Activated effector memory CD4-positive, alpha-beta T cell treated with Interleukin-2 at 50 U/mL for 16 hours (primary cell): Measurements from ENCODE around the gene MDM1.

Experiments used
- DNase-seq: peaks from one replicate; pipeline ENCODE4 v3.0.0-alpha.2; 2020

The MDM1 gene

DNA sequence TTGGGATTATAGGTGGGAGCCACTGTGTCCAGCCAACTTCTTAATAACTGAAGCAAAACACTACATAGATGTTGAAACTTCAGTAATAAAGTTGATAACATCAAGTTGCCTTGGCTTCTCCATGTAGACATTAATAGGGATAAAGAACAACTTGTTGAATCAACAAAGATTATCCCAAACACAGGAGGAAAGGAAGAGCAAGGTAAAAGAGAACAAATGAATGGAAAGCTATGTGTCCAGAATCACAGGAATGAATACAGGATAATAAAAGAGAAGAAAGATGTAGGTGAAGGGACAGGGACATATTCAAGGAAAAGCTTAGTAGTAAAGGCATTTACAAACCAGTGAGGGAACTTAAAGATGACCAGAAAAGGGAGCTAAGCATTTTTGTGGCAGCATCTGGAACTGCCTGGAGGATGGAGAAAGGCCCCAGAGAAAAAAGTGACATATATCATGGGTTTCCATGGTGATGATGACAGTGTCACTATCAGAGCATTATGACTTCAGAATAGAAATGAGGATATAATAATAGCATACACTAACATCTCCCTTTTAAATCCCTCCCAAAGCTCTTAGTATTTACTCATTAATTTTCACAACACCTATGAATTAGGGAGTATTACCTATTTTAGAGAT is 24.0 kb upstream of the MDM1 start:
- no peak for DNase-seq

DNA sequence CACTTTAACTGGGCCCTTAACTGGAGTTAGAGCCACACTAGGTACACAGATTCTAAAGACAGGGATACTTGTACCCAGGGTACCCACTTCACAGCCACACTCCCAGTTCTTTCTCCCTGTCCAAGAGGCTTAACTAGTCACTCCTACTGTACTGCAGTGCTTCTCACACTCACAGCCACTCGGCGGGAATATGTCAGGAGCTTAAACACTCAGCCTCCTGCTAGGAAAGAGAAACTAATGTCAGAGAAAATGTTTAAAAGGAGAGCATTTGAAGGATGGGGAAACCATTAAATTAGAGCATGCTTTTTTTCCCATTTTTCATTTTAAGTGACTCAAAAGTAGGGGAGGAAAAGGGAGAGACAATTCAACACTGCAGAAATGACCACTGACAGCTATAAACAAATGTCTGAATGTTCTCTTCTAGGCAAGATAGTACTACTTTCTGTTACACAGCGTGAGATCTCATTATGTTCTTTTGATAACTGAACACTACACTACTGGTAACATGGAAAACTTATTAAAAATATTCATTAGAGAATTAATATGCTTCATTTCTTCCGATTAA is 22.9 kb upstream of the MDM1 start:
- DNase-seq: no peak

DNA sequence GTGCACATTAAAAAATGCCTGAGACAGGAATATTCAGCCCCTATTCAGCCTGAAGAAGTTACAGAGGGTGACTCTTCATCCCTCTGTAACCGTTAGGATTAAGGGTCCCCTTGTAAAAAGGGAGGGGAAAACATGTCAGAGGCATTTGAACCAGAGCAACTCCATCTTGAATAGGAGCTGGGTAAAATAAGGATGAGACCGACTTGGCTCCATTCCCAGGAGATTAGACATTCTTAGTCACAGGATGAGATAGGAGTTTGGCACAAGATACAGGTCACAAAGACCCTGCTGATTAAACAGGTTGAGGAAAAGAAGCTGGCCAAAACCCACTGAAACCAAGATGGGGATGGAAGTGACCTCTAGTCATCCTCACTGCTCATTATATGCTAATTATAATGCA is 19.9 kb upstream of the MDM1 start:
- DNase-seq: no peak

DNA sequence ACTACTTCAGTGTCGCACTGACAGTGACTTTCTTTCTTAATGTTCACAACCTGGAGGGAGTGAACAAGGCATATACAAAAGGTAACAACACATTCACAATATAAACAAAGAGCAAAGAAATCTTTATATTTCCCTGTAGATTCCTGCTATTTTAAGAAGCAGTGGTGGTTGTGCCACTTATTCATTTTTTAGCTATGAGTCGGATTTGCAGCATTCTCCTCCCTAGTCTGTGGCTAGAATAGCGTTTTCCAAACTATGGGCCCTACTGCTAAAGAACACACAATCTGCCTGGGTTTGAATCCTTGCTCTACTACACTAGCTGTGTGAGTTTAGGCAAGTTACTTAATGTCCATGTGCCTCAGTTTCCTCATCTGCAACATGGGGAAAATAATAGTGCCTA is 18.6 kb upstream of the MDM1 start:
- no peak for DNase-seq

DNA sequence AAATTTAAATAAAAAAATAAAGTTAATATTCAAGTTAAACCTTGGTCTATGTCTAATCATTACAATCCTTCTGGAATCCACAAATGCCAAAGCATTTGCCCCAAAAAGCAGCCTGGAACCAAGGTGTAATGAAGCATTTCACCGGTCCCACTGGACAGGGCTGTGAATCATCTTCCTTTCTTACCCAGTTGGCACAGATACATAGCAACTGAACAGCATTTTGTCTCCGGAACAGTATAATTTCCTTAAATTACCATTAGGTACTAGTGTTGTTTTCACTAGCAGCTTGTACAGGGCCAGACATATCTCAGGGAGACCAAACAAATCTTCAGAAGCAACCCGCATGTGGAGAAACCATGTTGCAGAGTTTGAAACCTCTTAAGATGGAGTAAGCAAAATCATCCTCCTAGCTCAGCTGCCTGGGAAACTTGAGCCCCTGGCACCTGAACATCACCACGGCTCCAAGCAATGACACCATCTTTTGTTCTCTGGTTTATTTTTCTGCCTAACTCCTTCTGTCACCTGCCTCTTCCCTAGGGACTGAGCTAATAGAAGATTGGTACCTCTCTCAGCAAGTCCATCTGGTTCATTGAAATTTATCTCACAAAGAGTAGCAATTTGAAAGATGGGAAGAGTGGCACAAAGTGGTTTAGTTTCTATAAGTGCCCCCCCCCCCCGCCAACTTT is 17.9 kb upstream of the MDM1 start:
- DNase-seq: no peak

GRCh38 chr12:68349220-68349621 is 17.1 kb upstream of the MDM1 start:
- DNase-seq: no peak

- no peak for DNase-seq
Measured at GRCh38 chr12:68348419-68348818, 16.3 kb upstream of the MDM1 start.

- DNase-seq: no peak
Measured at GRCh38 chr12:68345763-68346162, 13.6 kb upstream of the MDM1 start.

DNA sequence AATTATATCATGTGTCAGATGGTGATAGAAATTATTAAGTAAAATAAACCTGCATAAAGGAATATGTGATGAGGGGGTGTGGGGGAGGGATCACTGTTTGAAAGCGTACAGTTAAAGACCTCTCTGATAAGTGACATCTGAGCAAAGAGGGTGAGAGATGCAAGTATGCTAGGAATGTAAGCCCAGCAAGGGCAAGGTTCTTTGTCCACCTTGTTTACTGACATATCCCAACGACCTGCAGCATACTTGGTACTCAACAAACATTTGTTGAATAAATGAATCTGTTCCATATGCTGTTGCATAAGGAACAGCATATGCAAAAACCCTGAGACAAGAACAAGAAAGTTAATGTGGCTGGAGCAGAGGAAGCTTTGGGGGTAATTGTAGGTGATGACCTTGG is 12.0 kb upstream of the MDM1 start:
- DNase-seq: no peak

DNA sequence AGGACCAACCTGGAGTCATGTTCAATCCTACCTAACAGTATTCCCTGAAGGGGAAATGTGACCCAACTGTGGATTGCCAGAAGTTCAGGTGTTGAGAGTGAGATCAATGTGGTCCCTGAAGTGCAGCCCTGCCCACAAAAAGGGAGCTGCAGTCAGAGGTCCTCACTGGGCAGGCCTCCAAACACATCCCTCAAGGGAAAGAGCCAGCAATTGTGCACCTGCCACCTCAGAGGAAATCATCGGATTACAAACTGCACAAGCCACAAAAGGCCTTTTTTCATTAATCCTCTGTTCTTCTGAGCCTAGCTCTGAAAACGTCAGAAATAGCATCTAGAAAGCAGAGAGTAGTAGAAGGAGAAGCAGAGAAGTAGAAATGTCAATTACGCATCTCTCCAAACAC is 10.8 kb upstream of the MDM1 start:
- DNase-seq: no peak

- no peak for DNase-seq
Measured at GRCh38 chr12:68341822-68342221, 9.7 kb upstream of the MDM1 start.

DNA sequence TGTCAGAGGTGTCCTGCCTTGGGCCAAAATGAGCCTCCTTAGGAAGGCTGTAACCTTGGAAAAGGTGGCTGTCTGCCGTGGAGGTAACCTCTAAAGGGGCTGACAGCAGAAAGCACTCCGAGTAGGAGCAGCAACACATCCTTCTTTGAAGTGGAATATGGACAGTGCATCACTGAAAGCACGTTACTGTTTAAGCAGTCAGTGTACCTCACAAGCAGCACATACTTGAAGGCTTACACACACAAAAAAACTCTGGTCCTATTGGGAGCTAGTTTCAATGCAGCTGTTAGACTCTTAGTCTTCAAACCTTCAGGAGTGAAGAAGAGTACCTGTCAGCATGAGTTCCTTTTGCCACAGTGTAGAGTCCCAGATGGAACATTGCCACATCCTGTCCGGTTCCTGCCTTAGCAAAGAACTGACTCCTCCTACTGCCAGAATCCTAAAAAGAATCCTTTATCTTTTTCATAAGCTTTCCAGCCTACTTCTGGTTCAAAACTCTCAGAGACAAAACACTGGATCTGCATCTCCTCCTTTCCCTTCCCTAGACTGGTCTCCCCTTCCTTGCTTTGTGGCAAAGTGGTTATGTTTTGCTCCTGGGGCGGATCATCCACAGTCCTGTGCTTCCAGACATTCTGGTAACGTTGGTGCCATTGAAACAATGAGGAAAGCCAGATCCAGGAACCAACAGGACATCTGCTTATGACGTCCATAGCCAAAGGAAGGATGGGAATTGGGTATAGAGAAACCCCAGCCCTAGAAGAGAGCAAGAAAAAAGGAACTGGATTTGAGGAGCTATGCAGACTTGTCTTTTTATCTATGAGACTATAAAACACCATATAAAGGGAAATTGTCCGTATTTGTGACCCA is 8.5 kb upstream of the MDM1 start:
- DNase-seq: no peak

DNA sequence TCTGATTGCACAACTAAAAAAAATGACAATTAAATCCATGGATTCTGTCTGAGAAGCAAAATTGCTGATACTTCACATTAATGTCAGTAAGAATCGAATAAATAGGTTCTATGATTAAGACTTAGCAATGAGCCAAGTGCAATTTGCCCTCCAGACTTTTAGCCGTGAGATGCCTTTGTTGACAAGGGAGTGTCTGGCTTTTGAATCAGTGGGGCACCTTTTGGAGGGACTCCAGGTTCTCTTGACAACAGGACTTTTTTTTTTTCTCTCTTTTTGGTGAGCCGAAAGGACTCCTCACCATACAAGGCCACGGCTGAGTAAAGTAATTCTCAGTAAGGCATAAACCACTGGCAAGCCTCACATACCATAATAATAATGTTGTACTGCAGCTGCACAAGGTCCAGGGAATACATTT is 4.7 kb upstream of the MDM1 start:
- DNase-seq: no peak

- no peak for DNase-seq
Measured at GRCh38 chr12:68335462-68335861, 3.3 kb upstream of the MDM1 start.

- DNase-seq: no peak
Measured at GRCh38 chr12:68334132-68334531, 2.0 kb upstream of the MDM1 start.

GRCh38 chr12:68332728-68333630 is 817 bp upstream of the MDM1 start:
- DNase-seq: no peak

DNA sequence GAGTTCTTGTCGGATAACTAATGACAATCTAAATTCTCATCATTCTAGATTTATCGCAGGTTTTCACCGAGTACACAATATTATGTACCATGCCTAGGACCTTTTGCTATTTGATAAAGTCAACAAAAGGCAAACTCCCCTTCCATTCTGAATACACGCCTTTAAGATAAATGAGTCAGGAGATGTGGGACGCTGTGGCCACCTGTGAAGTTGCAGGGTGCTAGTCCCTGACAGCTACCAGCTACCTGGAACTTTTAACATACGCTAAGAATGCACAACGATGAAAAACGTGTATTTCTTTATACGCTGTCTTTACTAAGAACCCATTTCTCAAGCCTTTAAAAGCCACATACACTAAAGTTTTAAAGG is 678 bp downstream of the MDM1 start:
- DNase-seq: no peak

DNA sequence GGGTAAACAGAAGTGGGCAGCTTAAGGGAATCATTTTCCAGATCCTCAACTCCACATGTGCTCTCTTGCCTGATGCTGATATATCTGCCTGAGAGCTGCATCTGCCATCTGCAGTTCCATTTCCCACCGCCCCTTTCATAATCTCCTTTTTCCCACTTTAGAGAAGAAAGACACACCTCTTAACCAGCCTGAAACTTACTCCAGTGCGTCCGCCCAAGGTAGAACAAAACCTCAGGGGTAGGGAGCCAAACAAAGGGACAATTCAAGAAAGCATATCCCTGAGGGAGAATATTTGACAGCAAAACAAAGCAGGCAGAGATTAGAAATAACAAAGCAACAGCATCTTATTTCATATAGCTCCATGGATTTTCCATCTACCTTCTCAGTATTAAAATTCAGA is 4.3 kb downstream of the MDM1 start:
- DNase-seq: no peak

DNA sequence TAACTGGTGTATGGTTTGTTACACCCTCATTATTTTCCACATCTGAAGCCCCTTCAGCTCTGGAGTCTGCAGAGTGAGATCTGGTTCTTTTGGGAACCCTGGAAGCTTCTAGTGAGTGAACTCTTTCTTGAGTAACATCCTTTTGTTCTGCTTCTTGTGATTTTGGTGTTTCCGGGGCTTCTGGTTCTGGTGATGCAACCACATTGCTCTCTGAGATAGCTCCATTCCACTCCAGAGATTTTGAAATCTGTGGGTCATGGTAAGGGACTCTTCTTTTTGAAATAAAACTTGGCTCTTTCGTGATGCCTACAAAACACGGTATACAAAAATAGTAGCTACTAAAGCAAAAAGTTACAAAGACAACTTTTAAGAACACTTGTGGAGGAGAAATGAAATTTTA is 5.4 kb downstream of the MDM1 start:
- no peak for DNase-seq

GRCh38 chr12:68325966-68326365 is 6.2 kb downstream of the MDM1 start:
- no peak for DNase-seq

GRCh38 chr12:68324531-68324930 is 7.6 kb downstream of the MDM1 start:
- no peak for DNase-seq

- DNase-seq: no peak
Measured at GRCh38 chr12:68321140-68321539, 11.0 kb downstream of the MDM1 start.
